HG03575 (cell line): ENCODE results near the gene RGS7.

Experiments used
- ATAC-seq: cut with Tn5 transposase; IDR thresholded peaks from one replicate; pipeline ENCODE4 v1.9.1; 2021; ENCODE audit not compliant: unreplicated experiment, insufficient number of reproducible peaks, low FRiP score; ENCODE audit errors: extremely low read depth

RGS7 gene

DNA sequence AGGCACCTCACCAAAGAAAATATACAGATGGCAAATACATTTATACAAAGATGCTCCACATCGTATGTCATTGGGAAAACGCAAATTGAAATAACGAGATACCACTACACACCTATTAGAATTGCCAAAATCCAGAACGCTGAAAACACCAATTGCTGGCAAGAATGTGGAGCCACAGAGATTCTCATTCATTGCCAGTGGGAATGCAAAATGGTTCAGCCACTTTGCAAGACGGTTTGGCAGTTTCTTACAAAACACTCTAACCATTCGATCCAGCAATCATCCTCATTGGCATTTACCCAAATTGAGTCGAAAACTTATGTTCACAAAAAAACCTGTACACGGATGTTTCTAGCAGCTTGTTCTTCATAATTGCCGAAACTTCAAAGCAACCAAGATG is 521.7 kb downstream of the RGS7 start:
- no peak for ATAC-seq

DNA sequence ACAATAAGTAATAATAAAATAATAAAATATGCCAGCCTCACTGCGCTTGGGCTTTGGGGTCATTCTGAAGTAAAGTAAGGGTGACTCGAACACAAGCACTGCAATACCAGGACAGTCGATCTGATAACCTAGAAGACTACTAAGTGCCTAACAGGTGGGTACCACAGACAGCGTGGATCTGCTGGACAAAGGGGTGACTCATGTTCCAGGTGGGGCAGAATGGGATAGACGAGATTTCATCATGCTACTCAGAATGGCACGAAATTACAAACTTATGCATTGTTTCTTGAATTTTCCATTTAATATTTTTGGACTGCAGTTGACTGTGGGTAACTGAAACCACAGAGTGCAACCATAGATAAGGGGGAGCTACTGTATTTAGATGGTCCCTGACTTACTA is 523.9 kb downstream of the RGS7 start:
- no peak for ATAC-seq

DNA sequence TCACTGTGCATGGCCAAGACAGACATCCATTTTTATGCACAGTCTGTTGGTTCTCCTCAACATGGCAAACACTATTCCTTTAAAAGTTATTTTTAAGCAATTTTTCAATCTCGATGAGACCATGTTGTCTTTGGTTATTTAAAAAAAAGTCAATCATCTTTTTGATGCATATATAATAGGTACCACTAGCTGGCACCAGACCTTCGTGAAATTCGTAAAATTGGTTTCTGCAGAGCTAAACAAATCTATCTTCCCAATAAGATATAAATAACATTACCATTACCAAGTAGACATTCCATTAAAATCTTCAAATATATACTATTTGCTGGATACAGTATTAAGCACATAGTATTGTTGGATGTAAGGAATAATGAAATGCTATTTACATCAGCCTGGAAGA is 525.1 kb downstream of the RGS7 start:
- ATAC-seq, result no peak

DNA sequence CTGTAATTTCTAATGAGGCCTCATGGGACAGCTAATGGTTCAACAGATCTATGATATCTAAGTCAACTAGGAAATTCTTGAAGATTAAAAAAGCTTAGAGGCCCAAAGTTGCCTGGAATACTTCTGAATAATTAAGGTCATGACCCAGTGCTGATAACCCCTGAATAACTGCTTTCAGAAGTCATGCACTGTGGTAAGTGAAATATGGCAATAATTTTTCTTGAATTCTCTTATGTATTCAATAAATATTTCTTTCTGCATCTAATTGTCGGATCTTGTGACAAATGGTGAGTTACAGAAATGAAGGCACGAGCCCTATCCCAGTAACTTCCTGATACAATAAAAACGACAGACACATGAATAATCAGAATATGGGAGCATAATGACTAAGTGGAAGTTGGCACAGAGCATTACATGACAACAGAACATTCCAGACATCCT is 525.8 kb downstream of the RGS7 start:
- ATAC-seq, result no peak

DNA sequence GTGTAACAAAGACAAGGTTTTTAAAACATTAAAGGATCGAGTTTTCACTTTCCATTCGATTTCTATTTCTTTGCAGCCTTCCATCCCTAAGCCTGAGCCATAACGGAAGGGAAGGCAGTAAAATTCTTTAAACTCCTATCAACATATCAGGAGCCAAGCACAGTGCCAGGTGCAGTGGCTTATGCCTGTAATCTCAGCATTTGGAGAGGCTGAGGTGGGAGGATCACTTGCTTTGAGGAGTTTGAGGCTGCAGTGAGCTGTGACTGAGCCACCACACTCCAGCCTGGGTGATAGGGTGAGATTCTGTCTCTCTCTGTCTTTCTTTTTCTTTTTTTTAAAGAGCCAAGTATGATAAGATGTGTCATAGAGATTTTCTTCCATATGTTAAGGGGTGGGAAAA is 527.5 kb downstream of the RGS7 start:
- no peak for ATAC-seq

DNA sequence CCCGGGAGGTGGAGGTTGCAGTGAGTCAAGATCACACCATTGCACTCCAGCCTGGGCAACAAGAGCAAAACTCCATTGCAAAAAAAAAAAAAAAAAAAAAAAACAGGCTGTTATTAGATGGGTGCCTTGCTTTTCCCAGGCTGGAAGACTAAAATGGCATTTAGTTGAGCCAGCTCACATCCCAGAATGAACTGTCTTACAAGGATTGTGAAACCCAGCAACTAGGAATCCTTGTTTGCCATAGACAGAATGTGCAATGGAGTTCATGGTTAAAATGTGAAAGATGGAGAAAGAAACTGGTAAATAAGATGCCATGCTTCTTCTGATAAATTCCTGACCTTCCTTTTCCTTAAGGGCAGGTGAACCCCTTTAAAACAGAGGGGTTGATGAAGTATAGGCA is 529.2 kb downstream of the RGS7 start:
- no peak for ATAC-seq

DNA sequence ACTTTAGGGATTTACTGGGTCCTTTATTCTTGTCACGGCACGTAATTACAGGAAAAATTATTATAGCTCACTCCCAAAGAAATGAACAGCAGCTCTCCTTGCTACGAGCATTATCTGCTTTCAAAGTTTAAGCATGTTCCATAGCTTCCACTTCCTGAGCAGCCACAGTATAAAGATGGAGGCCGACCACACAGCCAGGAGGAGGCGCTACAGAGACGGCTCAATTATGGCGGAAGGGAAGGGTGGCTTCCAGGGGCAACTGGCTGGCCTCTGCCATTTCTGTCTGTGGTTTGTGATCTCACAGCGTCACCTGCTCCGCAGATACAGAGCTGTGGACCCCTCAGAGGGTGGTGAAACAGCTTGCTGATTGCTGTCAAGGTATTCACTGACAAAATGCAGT is 532.8 kb downstream of the RGS7 start:
- ATAC-seq, result no peak

DNA sequence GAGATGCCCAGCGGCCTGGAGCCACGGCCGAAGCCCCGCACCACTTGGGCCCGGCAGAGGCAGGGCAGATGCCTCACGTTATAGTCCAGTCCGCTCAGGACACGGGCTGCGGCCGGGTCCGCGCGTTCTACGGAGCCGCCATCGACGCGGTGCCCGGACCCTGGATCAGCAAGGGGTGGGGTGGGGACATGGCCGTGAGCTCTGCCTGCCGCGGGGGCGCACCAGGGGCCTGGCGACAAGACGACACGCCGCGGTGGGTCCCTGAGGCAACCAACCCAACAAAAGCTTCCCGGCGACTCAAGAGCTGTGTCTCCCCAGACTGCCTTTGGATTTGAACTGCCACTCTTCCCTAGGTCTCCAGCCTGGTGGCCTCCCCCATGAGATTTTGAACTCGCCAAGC is 533.6 kb downstream of the RGS7 start:
- ATAC-seq, result no peak

DNA sequence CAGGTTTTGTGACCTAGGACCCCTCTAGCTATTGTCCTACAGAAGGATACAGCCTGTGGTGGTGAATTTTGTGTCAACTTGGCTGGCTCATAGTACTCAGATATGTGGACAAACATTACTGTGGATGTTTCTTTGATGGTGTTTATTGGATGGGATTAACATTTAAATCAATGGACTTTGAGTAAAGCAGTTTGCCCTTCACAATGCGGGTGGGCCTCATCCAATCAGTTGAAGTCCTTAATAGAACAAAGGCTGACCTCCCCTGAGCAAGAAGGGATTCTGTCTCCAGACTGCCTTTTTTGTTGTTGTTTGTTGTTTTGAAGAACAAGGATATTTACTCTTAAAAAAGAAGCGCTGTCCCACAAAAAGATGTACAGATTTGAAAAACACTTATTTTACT is 535.1 kb downstream of the RGS7 start:
- ATAC-seq, result no peak

DNA sequence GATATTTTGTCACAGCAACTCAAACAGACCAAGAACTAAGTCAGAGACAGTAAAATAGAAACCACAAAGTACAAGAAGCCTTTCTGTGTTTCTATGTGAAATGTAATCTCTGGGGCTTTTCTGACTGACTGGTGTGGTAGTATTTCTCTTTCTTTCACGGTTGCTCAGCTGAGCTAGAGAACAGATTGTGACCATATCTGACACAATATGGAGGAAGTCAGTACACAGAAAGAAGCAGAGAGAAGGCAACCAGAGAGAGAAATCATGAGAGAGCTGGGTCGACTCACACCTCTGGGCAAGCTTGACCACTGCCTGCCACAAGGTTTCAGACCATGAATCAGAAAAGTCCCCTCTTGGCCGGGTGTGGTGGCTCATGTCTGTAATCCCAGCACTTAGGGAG is 536.2 kb downstream of the RGS7 start:
- no peak for ATAC-seq

DNA sequence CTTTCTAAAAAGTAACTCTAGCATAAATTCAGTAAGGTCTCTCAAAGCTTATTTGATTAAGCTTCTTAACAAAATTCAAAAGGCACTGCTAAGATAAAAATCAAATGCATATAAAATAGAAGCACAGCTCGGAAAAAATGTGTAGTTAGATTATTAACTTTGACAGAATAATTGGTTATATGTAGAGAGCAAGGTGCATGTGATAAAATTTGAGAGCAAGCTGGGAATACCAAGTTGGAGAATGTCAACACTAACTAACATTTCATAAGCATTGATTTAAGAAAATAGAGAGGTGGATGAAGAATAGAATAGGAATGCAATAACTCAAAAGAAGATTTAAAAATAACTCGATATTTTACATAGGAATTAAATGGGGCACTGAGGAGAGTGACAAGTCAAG is 540.5 kb downstream of the RGS7 start:
- ATAC-seq, result no peak

DNA sequence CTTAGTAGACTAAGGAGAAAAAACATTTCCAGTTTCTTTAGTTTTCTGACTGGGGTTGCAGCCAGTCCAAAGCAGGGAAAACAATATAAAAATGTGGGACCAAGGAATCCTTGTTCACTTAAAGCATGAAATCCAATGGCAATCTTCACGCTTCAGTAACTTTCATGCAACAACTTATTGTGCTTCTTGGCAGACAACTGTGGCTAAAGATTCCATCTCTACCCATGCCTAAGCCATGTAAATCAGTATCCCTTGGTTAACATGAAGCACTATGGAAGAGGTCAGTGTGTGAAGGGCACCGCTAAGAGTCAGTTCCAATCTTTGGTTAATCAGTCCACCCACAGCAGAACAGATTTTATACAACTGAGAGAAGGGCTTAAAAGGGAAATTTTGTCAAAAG is 543.3 kb downstream of the RGS7 start:
- no peak for ATAC-seq

DNA sequence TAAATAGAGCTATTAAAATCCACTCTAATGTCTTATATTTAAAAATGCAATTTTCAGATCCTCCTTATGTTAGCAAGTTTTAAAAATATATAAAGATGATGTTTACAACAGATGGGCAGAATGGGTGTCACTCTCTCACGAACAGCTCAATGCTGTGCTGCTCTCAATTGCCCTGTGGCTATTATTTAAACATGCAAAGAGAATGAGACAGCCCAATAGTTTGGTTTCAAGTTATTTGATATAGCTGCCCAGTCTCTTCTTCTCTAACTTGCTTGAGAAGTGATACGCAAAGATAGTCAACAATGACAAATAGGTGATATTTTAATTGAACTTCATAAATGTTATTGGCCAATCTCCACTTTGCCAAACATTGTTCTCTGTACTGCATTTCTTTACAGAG is 545.7 kb downstream of the RGS7 start:
- ATAC-seq, result no peak

DNA sequence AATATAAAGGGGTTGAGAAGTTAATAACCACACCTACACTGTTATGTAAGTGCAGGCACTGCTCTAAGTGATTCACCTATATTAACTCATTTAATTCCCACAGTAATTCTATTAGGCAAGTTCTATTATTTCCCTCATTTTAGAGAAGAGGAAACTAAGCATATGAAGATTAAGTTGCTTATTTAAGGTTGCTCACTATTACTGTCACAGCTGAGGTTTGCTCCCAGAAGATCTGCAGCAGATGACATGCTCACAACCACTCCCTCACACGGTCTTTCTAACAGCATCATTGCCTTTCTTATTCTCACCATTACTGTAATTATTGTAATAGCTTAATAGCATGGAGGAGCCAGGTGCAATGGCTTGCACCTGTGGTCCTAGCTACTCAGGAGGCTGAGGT is 548.6 kb downstream of the RGS7 start:
- ATAC-seq, result no peak

DNA sequence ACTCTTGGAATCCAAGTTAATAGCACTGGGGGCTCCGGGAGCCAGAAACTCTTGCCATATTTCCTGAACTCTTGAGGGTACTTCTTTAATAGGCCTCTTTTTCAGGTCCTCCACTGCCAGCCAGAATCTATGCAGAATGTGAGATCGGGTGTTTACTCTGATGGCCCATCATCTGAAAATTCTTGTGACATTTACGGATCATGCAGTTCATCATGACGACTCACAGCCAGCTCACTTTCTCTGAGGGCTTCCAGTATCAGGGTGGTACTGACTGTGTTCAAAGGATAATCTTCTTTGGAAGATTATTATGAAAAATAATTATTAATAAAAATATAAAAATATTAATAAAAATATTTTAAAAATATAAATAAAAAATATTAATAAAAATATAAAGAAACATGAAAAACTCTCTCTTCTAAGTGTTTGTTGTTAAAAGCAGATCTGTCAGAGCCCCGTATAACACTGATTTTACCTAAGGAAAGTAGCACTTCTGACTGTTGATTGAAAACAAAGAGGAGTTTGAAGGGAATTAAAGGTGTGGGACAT is 550.7 kb downstream of the RGS7 start:
- no peak for ATAC-seq

DNA sequence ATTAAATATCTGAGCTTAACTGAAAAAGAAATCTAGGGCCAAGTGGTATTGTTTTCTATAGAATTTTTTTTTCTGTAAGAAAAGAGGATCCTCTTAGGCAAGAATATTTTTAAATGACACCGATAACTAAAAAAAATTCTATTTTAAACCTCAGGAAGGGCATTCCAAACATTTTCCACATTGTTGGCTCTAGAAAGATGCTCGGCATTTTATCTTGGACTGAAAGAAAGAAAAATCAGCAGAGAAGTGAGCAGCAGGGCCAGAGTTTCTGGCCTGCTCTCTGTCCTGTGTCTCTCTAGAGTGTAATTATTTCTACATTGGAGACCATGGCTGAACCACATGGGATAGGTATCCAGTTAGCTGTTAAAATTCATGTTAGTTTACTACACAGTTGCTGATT is 552.5 kb downstream of the RGS7 start:
- ATAC-seq, result no peak

DNA sequence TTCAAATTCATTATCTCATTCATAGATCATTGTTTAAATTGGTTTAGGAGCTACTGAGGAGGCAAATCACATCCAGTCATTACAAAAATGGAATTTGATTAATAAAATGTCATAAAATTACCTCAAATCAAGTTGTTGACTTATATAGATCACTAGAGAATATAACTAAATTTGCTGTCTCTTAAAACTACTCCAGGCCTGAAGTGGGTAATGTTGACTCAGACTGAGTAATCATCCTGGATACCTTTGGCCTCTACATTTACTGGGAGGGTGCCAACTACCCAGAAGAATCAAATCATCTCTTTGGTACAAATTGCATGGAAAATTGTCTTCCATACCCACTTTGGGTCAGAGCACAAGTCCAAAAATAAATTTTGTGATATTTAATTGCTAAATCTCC is 553.9 kb downstream of the RGS7 start:
- no peak for ATAC-seq

DNA sequence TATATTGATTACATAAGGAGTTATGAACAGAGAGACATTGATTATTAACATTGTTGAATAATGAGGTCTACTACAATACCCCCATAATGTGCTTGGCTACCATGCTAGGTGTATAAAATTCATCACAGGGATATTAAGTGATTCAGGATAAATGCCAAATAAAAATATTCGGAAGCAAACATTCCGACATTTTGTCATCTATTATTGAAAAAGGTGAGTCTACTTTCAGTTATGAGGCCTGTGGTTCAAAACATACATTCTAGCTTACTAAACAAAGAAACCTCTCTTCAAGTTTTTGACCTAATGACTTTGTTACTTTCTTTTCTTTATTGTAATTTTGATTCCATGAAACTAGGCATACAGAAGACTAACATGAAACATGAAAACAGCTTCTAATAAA is 554.7 kb downstream of the RGS7 start:
- no peak for ATAC-seq

DNA sequence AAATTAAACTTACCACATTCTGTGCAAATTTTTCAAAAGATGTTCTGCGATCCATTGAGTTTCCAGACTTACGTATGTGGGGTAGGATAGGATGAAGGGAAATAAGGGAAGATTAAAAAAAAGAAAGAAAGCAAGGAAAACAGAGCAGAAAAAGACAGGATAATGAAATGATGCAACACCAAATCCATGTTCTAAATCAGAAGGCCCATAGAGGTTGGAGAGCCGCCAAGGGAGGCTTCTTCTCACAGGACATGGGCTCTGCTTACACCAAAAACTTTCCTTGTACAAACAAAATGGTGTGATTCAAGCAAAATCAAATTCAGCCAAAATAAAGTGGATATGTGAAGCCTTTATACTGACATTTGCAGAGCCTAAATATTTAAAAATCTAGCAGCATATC is 555.6 kb downstream of the RGS7 start:
- no peak for ATAC-seq

DNA sequence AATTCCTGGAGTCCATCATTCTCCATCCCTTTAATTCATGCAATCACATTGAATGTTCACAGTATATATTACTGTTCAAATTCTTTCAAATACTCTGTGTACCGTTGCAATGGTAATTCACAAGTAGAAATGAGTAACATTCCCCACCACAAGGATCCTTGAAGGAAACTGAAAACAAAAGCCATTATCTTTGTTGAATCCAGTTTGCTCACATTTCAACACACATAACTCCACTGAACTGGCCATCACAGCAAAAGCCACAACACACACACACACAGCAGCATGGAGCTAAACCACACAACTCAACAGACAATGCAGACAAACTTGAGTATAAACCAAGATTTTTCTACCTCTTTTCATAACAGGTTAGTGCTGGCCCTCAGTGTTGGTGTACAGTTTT is 556.7 kb downstream of the RGS7 start:
- no peak for ATAC-seq

DNA sequence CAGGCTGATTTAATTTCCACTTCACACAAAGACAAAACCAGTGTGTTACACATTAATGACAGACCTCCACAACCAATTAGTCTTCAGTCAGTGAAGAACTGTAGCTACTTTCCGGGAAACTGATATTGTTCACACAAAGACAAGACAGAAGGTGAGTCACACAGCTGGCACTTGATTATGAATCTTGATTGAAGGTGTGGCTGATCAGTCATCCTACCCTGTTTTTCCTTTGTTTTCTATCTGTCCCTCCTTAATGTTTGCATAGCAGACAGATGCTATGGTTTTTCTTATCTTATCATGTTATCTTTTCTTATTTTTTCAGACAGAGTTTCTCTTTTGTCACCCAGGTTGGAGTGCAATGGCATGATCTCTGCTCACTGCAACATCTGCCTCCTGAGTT is 560.0 kb downstream of the RGS7 start:
- no peak for ATAC-seq
